A549 (cell line): ENCODE measurements around the gene LTB. TPM values are rescaled to one million over a fixed set of nuclear protein-coding genes. Genes with fewer than 3 reads are reported as not detected.

Experiments
- ATAC-seq, 2 experiments: fragments of 200-7000 bp in 1 of 2; fragments of >200 bp in 1 of 2; cut with Nextera tagmentation in 1 of 2; cut with Tn5 transposase in 1 of 2; 3 replicates each; pipeline versions ENCODE4 v1.8.0 to v1.9.1; 2018 to 2020; ENCODE audit warnings: mild to moderate bottlenecking in 1 of 2, moderate library complexity in 1 of 2
- CTCF ChIA-PET: fragments of 300-600 bp; sonication (Branson Sonifier 250); formaldehyde crosslinking; extraction: SDS; loops from one replicate; lab custom pipeline; 2021; ENCODE audit warnings: antibody characterized with exemption, inconsistent platforms; lab: Yijun Ruan, JAX
- POLR2A ChIA-PET: fragments of 350-600 bp; formaldehyde crosslinking; extraction: SDS; loops from one replicate; lab custom pipeline; 2021; ENCODE audit warnings: antibody characterized with exemption, inconsistent platforms; lab: Yijun Ruan, JAX
- DNase-seq, 2 experiments: peaks; one replicate each; pipeline versions ENCODE4 v3.0.0 to v3.0.0-alpha.2; 2011 to 2016; ENCODE audit warnings: low read depth in 1 of 2, low spot score in 1 of 2
- FAIRE-seq: peaks from 2 replicates; lab custom pipeline; 2011; peaks lifted over from hg19 to GRCh38; lab: Jason Lieb, UNC
- H3K27ac ChIP-seq, 2 experiments: fragments of >200 bp; sonication (Bioruptor Twin); formaldehyde crosslinking; 3 replicates each; pipeline ENCODE4 v1.5.1; 2016 to 2017
- H3K4me1 ChIP-seq: fragments of >200 bp; sonication (Bioruptor Twin); formaldehyde crosslinking; 3 replicates; pipeline ENCODE4 v1.6.1; 2016
- H3K4me2 ChIP-seq: fragments of >200 bp; sonication (Bioruptor Twin); formaldehyde crosslinking; 3 replicates; pipeline ENCODE4 v1.6.1; 2016
- H3K4me3 ChIP-seq: fragments of >200 bp; sonication (Bioruptor Twin); formaldehyde crosslinking; 3 replicates; pipeline ENCODE4 v1.5.1; 2016
- H3K9me3 ChIP-seq: fragments of >200 bp; sonication (Bioruptor Twin); formaldehyde crosslinking; 3 replicates; pipeline ENCODE4 v1.6.1; 2016
- CTCF ChIP-seq: fragments of >200 bp; sonication (Bioruptor Twin); formaldehyde crosslinking; IDR thresholded peaks from 3 replicates; pipeline ENCODE4 v1.5.1; 2016
- E2F6 ChIP-seq: IDR thresholded peaks from 2 replicates; pipeline ENCODE4 v1.6.1; 2012; ENCODE audit warnings: low read depth, borderline replicate concordance
- ESRRA ChIP-seq: fragments of 150-350 bp; IDR thresholded peaks from 2 replicates; pipeline ENCODE4 v1.6.1; 2014; ENCODE audit warnings: mild to moderate bottlenecking, low read length, borderline replicate concordance
- GATA3 ChIP-seq: IDR thresholded peaks from 2 replicates; pipeline ENCODE4 v1.6.1; 2012; ENCODE audit warnings: borderline replicate concordance
- HOXA7 ChIP-seq: fragments of 250-450 bp; sonication (Bioruptor Pico); IDR thresholded peaks from 2 replicates; pipeline ENCODE4 v1.5.0; 2020; ENCODE audit warnings: mild to moderate bottlenecking, moderate library complexity
- HOXB5 ChIP-seq: fragments of 250-450 bp; sonication (Bioruptor Pico); IDR thresholded peaks from 2 replicates; pipeline ENCODE4 v1.5.0; 2020; ENCODE audit warnings: mild to moderate bottlenecking, moderate library complexity
- KDM1A ChIP-seq: fragments of 200-600 bp; sonication (generic); IDR thresholded peaks from 2 replicates; pipeline ENCODE4 v1.6.1; 2016; ENCODE audit warnings: low read depth, mild to moderate bottlenecking
- MAFK ChIP-seq: fragments of 450-650 bp; IDR thresholded peaks from 2 replicates; pipeline ENCODE4 v1.6.1; 2014; ENCODE audit not compliant: partially characterized antibody
- MAZ ChIP-seq: fragments of 150-350 bp; IDR thresholded peaks from 2 replicates; pipeline ENCODE4 v1.6.1; 2014; ENCODE audit warnings: antibody characterized with exemption, low read depth, low read length, borderline replicate concordance
- PHF8 ChIP-seq: fragments of 200-600 bp; sonication (generic); IDR thresholded peaks from 2 replicates; pipeline ENCODE4 v1.6.1; 2016; ENCODE audit warnings: low read depth, mild to moderate bottlenecking, antibody characterized with exemption, moderate library complexity, borderline replicate concordance
- RNF2 ChIP-seq: fragments of 200-600 bp; sonication (generic); IDR thresholded peaks from 2 replicates; pipeline ENCODE4 v1.6.1; 2016; ENCODE audit warnings: low read depth, mild to moderate bottlenecking, antibody characterized with exemption, moderate library complexity, borderline replicate concordance
- TP53 ChIP-seq: fragments of 250-450 bp; sonication (Bioruptor Pico); IDR thresholded peaks from 2 replicates; pipeline ENCODE4 v1.5.0; 2021; ENCODE audit warnings: mild to moderate bottlenecking, moderate library complexity
- ZSCAN20 ChIP-seq: fragments of 250-450 bp; sonication (Bioruptor Pico); IDR thresholded peaks from 2 replicates; pipeline ENCODE4 v1.8.0; 2022; ENCODE audit warnings: mild to moderate bottlenecking, moderate library complexity
- WGBS: methylation state at CpG from one replicate; pipeline ENCODE4 v1.1.6; 2017; ENCODE audit errors: missing lambda C conversion rate; 5-methylcytosine and 5-hydroxymethylcytosine counted together
- polyA minus RNA-seq: library from RNA; depleted of rRNA, polyadenylated mRNA; stranded (reverse); fragments of >200 nt; gene quantifications from 2 replicates; pipeline ENCODE4 v1.2.3, GENCODE V29; 2011; rRNA and poly(A)+ RNA removed
- polyA plus RNA-seq, 4 experiments: library from polyadenylated mRNA; depleted of rRNA in 3 of 4; stranded (reverse); fragments of >200 nt; fragmentation: RNase III in 1 of 4; extraction: RNeasy Plus Mini Kit Qiagen cat#74134 plus additional on column Dnase treatment in 1 of 4; gene quantifications; 2 replicates in 3 of 4; 3 replicates in 1 of 4; pipeline ENCODE4 v1.2.3, GENCODE V29; 2011 to 2017

LTB gene, protein sequence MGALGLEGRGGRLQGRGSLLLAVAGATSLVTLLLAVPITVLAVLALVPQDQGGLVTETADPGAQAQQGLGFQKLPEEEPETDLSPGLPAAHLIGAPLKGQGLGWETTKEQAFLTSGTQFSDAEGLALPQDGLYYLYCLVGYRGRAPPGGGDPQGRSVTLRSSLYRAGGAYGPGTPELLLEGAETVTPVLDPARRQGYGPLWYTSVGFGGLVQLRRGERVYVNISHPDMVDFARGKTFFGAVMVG
- polyA plus RNA-seq (2011; rRNA removed), result 0.13 and 0.26 TPM in 2 replicates
- 0.37 and 0.45 TPM in 2 replicates for polyA plus RNA-seq (2012; cell fraction: cytosol; rRNA removed)
- 0.18 and 0.31 TPM in 2 replicates for polyA plus RNA-seq (2012; cell fraction: nucleus; rRNA removed)
- polyA plus RNA-seq (2017; fragmentation: RNase III; extraction: RNeasy Plus Mini Kit Qiagen cat#74134 plus additional on column Dnase treatment), result 0.14 to 0.57 TPM (median 0.33 TPM) in 3 replicates
- polyA minus RNA-seq, result 0.50 TPM in 1 of 2 replicates, not detected in the other

DNA sequence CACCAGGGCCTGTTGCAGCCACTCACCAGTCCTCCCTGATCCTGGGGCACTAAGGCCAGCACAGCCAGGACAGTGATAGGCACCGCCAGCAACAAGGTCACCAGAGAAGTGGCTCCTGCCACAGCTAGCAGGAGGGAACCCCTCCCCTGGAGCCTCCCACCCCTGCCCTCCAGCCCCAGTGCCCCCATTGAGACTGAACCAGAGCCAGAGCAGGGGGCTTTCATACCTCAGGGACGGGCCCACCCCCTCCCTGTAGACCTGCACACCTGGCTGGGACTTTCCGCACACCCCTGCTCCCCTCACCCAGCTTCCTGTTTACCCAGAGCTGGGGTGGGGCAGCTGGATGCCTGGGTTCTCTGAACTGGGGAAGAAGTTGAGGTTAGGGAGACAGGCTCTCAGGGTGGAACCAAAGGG, at the start of gene LTB:
LTB (minus strand) TSS at position 195 of the 414 bp plus-strand sequence; CDS start at position 188, 7 bp downstream.
- CTCF ChIA-PET, result interaction anchor here (0.9 to 18.3 kb wide), 7 partner anchors 12 to 35 kb away, joined by 3 to 338 read pairs (median 30); partner anchors contain the start of genes ATP6V1G2, LTA, NCR3 and NFKBIL1
- H3K4me2 ChIP-seq, result peak within 1 kb of the TSS; percentile 86
- ATAC-seq (no peak), FAIRE-seq (no peak), DNase-seq (no peak)
- peak within 1 kb of the TSS; percentile 63 for H3K4me3 ChIP-seq
- H3K9me3 ChIP-seq, result no peaks in the 10 kb centered on the region
- no peak for TF ChIP-seq ESRRA
- TF ChIP-seq TP53 (CRISPR knock-in tag), result no peak
- peak within 1 kb of the TSS; percentile 73 to 94 for H3K27ac ChIP-seq
- H3K4me1 ChIP-seq, result peaks cover 6% of the 10 kb centered on the region; the same call in 1 of the 3 replicates
- POLR2A ChIA-PET, result no interaction called here
- no CpG with 5 or more reads among the region's 3 CpGs for WGBS

DNA sequence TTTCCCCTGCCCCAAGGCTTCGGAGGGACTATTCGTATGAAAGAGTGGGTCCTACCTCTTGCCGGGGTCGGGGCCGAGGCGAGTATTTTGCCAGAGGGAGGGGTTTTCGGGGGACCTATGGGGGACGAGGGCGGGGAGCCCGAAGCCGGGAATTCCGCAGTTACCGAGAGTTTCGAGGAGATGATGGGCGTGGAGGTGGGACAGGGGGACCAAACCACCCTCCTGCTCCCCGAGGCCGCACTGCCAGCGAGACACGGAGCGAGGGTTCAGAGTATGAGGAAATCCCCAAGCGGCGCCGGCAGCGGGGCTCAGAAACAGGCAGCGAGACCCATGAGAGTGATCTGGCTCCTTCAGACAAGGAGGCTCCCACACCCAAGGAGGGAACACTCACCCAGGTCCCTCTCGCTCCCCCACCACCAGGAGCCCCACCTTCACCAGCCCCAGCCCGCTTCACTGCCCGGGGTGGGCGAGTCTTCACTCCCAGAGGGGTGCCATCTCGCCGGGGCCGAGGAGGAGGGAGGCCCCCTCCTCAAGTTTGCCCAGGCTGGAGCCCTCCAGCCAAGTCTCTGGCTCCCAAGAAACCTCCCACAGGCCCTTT, 49.6 kb upstream of the LTB start:
- Histone ChIP-seq H3K4me3 (no peak overlapping the region), H3K4me1 (no peaks in the 10 kb centered on the region), H3K9me3 (no peaks in the 10 kb centered on the region), H3K27ac (no peak overlapping the region), H3K4me2 (no peak overlapping the region)
- DNase-seq (no peak), ATAC-seq (no peak), FAIRE-seq (no peak)
- TF ChIP-seq MAZ, result no peak
- no peak for TF ChIP-seq GATA3
- TF ChIP-seq HOXB5 (CRISPR knock-in tag), result no peak
- no peak for TF ChIP-seq MAFK
- TF ChIP-seq PHF8, result no peak
- no peak for TF ChIP-seq RNF2
- ChIA-PET CTCF (interaction anchor here (0.7 kb wide), 1 partner anchor 34 kb away, joined by 4 read pairs; no protein-coding TSS in a partner anchor), POLR2A (no interaction called here)
- WGBS, result 94% methylated on average over 20 of the region's 32 CpGs

DNA sequence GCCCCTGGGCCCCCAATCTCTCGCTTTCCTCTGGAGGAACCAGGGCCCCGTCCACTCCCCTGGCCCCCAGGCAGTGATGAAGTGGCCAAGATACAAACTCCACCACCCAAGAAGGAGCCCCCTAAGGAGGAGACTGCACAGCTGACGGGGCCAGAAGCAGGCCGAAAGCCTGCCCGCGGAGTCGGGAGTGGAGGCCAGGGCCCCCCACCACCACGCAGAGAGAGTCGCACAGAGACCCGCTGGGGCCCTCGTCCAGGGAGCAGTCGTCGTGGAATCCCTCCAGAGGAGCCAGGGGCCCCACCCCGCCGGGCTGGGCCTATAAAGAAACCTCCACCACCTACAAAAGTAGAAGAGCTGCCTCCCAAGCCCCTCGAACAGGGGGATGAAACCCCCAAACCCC, 49.0 kb upstream of the LTB start:
- no peaks in the 10 kb centered on the region for H3K9me3 ChIP-seq
- CTCF ChIA-PET, result interaction anchor here (0.7 kb wide), 1 partner anchor 34 kb away, joined by 4 read pairs; no protein-coding TSS in a partner anchor
- TF ChIP-seq CTCF (no peak), HOXA7 (CRISPR knock-in tag) (no peak), ZSCAN20 (CRISPR knock-in tag) (no peak), E2F6 (no peak), MAFK (no peak), ESRRA (no peak), KDM1A (no peak)
- TF ChIP-seq, all 56 proteins: peak for 0
- Histone ChIP-seq H3K4me3 (no peak overlapping the region), H3K27ac (no peak overlapping the region), H3K4me2 (no peak overlapping the region), H3K4me1 (no peaks in the 10 kb centered on the region)
- DNase-seq, result no peak
- 90% methylated on average over 3 of the region's 16 CpGs for whole genome bisulfite sequencing
- FAIRE-seq, result no peak
- ATAC-seq, result no peak
- POLR2A ChIA-PET, result no interaction called here
